Breast epithelium (tissue), 3 donors: ENCODE measurements around the gene MGARP.

Experiments
- POLR2AphosphoS5 ChIP-seq, 3 donors: sonication (generic); formaldehyde crosslinking; IDR thresholded peaks; one replicate each; pipeline ENCODE4 v1.6.1; 2017; ENCODE audit warnings: antibody characterized with exemption in 3 of 3
- TF ChIP-seq, protein P1 (sequence below), 3 donors: fragments of 450-650 bp; IDR thresholded peaks; one replicate each; pipeline ENCODE4 v1.5.1; 2016 to 2017; ENCODE audit warnings: antibody characterized with exemption in 3 of 3, mild to moderate bottlenecking in 3 of 3, moderate library complexity in 3 of 3

DNA sequence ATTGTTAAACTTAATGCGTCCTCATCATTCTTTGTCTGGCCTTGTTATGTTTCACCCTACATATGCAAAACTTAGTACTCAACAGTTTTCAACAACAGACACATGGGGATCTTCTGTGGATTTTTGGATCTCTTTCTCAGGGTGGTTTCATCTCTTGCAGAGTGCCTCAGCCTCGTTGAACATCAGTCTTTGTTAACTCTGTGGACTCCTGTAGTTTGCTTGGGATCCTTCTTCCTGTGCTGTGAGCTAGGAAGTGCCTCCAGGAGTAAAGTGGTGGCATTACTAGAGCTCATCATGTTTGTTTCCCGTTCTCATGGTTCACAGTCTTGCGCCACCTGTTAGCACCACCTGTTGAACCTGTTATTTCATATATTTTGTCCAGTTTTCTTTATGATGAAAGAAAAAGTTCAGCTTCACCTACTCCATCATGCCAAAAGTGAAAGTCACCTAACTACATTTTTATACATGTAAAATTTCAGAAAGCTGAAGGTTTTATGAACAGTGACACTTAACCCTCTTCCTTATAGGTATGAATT, 49.7 kb upstream of the MGARP start:
- TF ChIP-seq, protein P1, sequence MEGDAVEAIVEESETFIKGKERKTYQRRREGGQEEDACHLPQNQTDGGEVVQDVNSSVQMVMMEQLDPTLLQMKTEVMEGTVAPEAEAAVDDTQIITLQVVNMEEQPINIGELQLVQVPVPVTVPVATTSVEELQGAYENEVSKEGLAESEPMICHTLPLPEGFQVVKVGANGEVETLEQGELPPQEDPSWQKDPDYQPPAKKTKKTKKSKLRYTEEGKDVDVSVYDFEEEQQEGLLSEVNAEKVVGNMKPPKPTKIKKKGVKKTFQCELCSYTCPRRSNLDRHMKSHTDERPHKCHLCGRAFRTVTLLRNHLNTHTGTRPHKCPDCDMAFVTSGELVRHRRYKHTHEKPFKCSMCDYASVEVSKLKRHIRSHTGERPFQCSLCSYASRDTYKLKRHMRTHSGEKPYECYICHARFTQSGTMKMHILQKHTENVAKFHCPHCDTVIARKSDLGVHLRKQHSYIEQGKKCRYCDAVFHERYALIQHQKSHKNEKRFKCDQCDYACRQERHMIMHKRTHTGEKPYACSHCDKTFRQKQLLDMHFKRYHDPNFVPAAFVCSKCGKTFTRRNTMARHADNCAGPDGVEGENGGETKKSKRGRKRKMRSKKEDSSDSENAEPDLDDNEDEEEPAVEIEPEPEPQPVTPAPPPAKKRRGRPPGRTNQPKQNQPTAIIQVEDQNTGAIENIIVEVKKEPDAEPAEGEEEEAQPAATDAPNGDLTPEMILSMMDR (IDR thresholded peaks at IDR 0.05): no peak
- TF ChIP-seq POLR2AphosphoS5 (IDR thresholded peaks at IDR 0.05): no peak
